H1 (cell line): ENCODE measurements around the gene PARP1. TPM values are rescaled to one million over a fixed set of nuclear protein-coding genes. Genes with fewer than 3 reads are reported as not detected.

Experiments used
- CTCF ChIA-PET: fragments of 300-600 bp; sonication (Branson Sonifier 250); formaldehyde crosslinking; loops from one replicate; lab custom pipeline; 2021; ENCODE audit not compliant: partially characterized antibody; lab: Charles Lee
- POLR2A ChIA-PET: fragments of 300-600 bp; sonication (Branson Sonifier 250); formaldehyde crosslinking; loops from one replicate; lab custom pipeline; 2021; ENCODE audit warnings: inconsistent platforms; ENCODE audit not compliant: partially characterized antibody; lab: Charles Lee
- DNase-seq, 2 experiments: peaks; one replicate each; pipeline versions ENCODE4 v3.0.0 to v3.0.0-alpha.2; 2010 to 2022; ENCODE audit warnings: low spot score in 2 of 2, low read depth in 1 of 2, mixed read lengths in 1 of 2
- FAIRE-seq: peaks from 2 replicates; lab custom pipeline; 2011; peaks lifted over from hg19 to GRCh38; lab: Jason Lieb, UNC
- H2AFZ ChIP-seq: 2 replicates; pipeline ENCODE4 v1.8.1; 2012; ENCODE audit warnings: low read length, inconsistent platforms
- H2AK5ac ChIP-seq: 2 replicates; pipeline ENCODE4 v1.6.1; 2013; ENCODE audit warnings: low read depth, low read length
- H2BK120ac ChIP-seq: replicated peaks from 2 replicates; pipeline ENCODE3; 2013; ENCODE audit warnings: low read depth, low read length, inconsistent platforms
- H2BK12ac ChIP-seq: 2 replicates; pipeline ENCODE4 v1.6.1; 2013; ENCODE audit warnings: low read depth, low read length
- H2BK15ac ChIP-seq: 2 replicates; pipeline ENCODE4 v1.6.1; 2013; ENCODE audit warnings: low read length
- H2BK20ac ChIP-seq: 2 replicates; pipeline ENCODE4 v1.6.1; 2013; ENCODE audit warnings: low read length
- H2BK5ac ChIP-seq: 2 replicates; pipeline ENCODE4 v1.6.1; 2013; ENCODE audit warnings: low read depth, low read length
- H3K14ac ChIP-seq: 2 replicates; pipeline ENCODE4 v1.6.1; 2013; ENCODE audit warnings: inconsistent platforms; ENCODE audit not compliant: insufficient read length
- H3K18ac ChIP-seq: 2 replicates; pipeline ENCODE4 v1.6.1; 2013; ENCODE audit warnings: low read length; ENCODE audit errors: extremely low read depth
- H3K23ac ChIP-seq: 2 replicates; pipeline ENCODE4 v1.6.1; 2013; ENCODE audit warnings: inconsistent platforms; ENCODE audit not compliant: insufficient read length
- H3K23me2 ChIP-seq: 2 replicates; pipeline ENCODE4 v1.6.1; 2013; ENCODE audit warnings: low read depth, low read length
- H3K27ac ChIP-seq: 2 replicates; pipeline ENCODE4 v1.6.1; 2011; ENCODE audit warnings: low read depth, low read length, inconsistent platforms
- H3K27me3 ChIP-seq, 4 experiments: replicated peaks in 1 of 4; 1 replicate in 1 of 4; 2 replicates in 3 of 4; pipeline versions ENCODE4 v1.6.1 to v1.8.1; 2011 to 2013; ENCODE audit warnings: low read length in 3 of 4, mild to moderate bottlenecking in 3 of 4, inconsistent platforms in 2 of 4, mixed read lengths in 2 of 4, moderate library complexity in 1 of 4; ENCODE audit not compliant: control insufficient read depth in 3 of 4, insufficient read depth in 3 of 4; ENCODE audit errors: extremely low read depth in 1 of 4
- H3K36me3 ChIP-seq, 4 experiments: 2 replicates each; pipeline versions ENCODE4 v1.6.1 to v1.8.1; 2011 to 2013; ENCODE audit warnings: mild to moderate bottlenecking in 4 of 4, low read length in 3 of 4, moderate library complexity in 2 of 4, control low read depth in 1 of 4, inconsistent platforms in 1 of 4; ENCODE audit not compliant: insufficient read depth in 4 of 4, control insufficient read depth in 2 of 4
- H3K4ac ChIP-seq: replicated peaks from 2 replicates; pipeline ENCODE3; 2013; ENCODE audit warnings: low read length, low read depth, mixed read lengths, inconsistent platforms; ENCODE audit not compliant: insufficient read length
- H3K4me1 ChIP-seq, 4 experiments: replicated peaks in 1 of 4; 1 replicate in 1 of 4; 2 replicates in 3 of 4; pipeline versions ENCODE4 v1.6.1 to v1.8.1; 2011 to 2013; ENCODE audit warnings: low read length in 3 of 4, inconsistent platforms in 2 of 4, mixed read lengths in 1 of 4; ENCODE audit not compliant: insufficient read depth in 4 of 4, control insufficient read depth in 3 of 4
- H3K4me2 ChIP-seq, 2 experiments: 2 replicates each; pipeline versions ENCODE4 v1.6.1 to v1.8.1; 2011 to 2013; ENCODE audit warnings: low read depth in 2 of 2, low read length in 2 of 2, control low read depth in 1 of 2, inconsistent platforms in 1 of 2, mild to moderate bottlenecking in 1 of 2; ENCODE audit not compliant: insufficient read depth in 1 of 2
- H3K4me3 ChIP-seq, 4 experiments: fragments of 200-600, 300-600 bp in 1 of 4; sonication (generic), shearing (Covaris generic), sonication (Bioruptor Twin) in 1 of 4; 2 replicates each; pipeline versions ENCODE4 v1.5.1 to v1.8.1; 2011 to 2016; ENCODE audit warnings: low read length in 4 of 4, low read depth in 3 of 4, control low read depth in 2 of 4, inconsistent platforms in 2 of 4, mild to moderate bottlenecking in 2 of 4, mixed read lengths in 1 of 4, moderate library complexity in 1 of 4; ENCODE audit not compliant: insufficient read depth in 2 of 4; ENCODE audit errors: extremely low read depth in 1 of 4
- H3K56ac ChIP-seq: replicated peaks from 2 replicates; pipeline ENCODE3; 2013; ENCODE audit warnings: low read depth, mild to moderate bottlenecking, mixed read lengths, low read length, inconsistent platforms; ENCODE audit not compliant: insufficient read length
- H3K79me1 ChIP-seq: 2 replicates; pipeline ENCODE4 v1.6.1; 2013; ENCODE audit warnings: low read depth, low read length, control low read depth
- H3K79me2 ChIP-seq, 2 experiments: 2 replicates each; pipeline versions ENCODE4 v1.6.1 to v1.8.1; 2012 to 2013; ENCODE audit warnings: low read length in 2 of 2, mild to moderate bottlenecking in 2 of 2, inconsistent platforms in 1 of 2; ENCODE audit not compliant: insufficient read depth in 2 of 2, control insufficient read depth in 1 of 2
- H3K9ac ChIP-seq, 4 experiments: replicated peaks in 1 of 4; 1 replicate in 1 of 4; 2 replicates in 3 of 4; pipeline versions ENCODE4 v1.6.1 to v1.8.1; 2011 to 2013; ENCODE audit warnings: low read depth in 3 of 4, low read length in 3 of 4, control low read depth in 2 of 4, mild to moderate bottlenecking in 2 of 4, moderate library complexity in 2 of 4, inconsistent platforms in 1 of 4; ENCODE audit errors: extremely low read depth in 1 of 4
- H3K9me3 ChIP-seq, 2 experiments: 2 replicates each; pipeline versions ENCODE4 v1.6.1 to v1.8.1; 2012 to 2013; ENCODE audit warnings: mild to moderate bottlenecking in 2 of 2, moderate library complexity in 2 of 2, control low read depth in 1 of 2, inconsistent platforms in 1 of 2, low read depth in 1 of 2, low read length in 1 of 2, mixed read lengths in 1 of 2; ENCODE audit not compliant: insufficient read depth in 2 of 2
- H4K20me1 ChIP-seq, 2 experiments: replicated peaks in 1 of 2; 2 replicates each; pipeline versions ENCODE3 to v1.8.1; 2011 to 2013; ENCODE audit warnings: inconsistent platforms in 2 of 2, low read length in 2 of 2, mild to moderate bottlenecking in 1 of 2; ENCODE audit not compliant: insufficient read depth in 2 of 2, control insufficient read depth in 1 of 2
- H4K5ac ChIP-seq: 2 replicates; pipeline ENCODE4 v1.6.1; 2013; ENCODE audit warnings: low read length, low read depth, mixed read lengths, inconsistent platforms; ENCODE audit not compliant: insufficient read length
- H4K8ac ChIP-seq: 2 replicates; pipeline ENCODE4 v1.8.0; 2013; ENCODE audit warnings: mild to moderate bottlenecking, moderate library complexity, low read length, inconsistent platforms; ENCODE audit not compliant: insufficient read depth; ENCODE audit errors: extremely low read depth
- H4K91ac ChIP-seq: replicated peaks from 2 replicates; pipeline ENCODE3; 2013; ENCODE audit warnings: low read length, mixed read lengths, inconsistent platforms; ENCODE audit not compliant: insufficient read length
- ASH2L ChIP-seq: fragments of 200-600, 300-600 bp; sonication (generic); IDR thresholded peaks from one replicate; pipeline ENCODE4 v1.7.1; 2017; ENCODE audit warnings: low read length
- CHD2 ChIP-seq: IDR thresholded peaks from 2 replicates; pipeline ENCODE4 v1.6.1; 2012; ENCODE audit warnings: low read length, improper control_type of control experiment
- CREB1 ChIP-seq: IDR thresholded peaks from 2 replicates; pipeline ENCODE4 v1.6.1; 2012; ENCODE audit warnings: inconsistent platforms
- JUND ChIP-seq: IDR thresholded peaks from 2 replicates; pipeline ENCODE4 v1.6.1; 2011; ENCODE audit warnings: mild to moderate bottlenecking, improper control_type of control experiment, low read length
- KDM4A ChIP-seq: IDR thresholded peaks from one replicate; pipeline ENCODE4 v1.7.1; 2012; ENCODE audit warnings: low read depth, mild to moderate bottlenecking, moderate library complexity, low read length, inconsistent platforms; ENCODE audit not compliant: severe bottlenecking
- NRF1 ChIP-seq: IDR thresholded peaks from 2 replicates; pipeline ENCODE4 v1.6.1; 2011; ENCODE audit warnings: mild to moderate bottlenecking, low read depth, low read length, improper control_type of control experiment
- PHF8 ChIP-seq: fragments of 200-600 bp; sonication (generic); conservative IDR thresholded peaks from 2 replicates; pipeline ENCODE4 v1.7.1; 2012; ENCODE audit warnings: low read depth, mild to moderate bottlenecking, inconsistent platforms, low read length, moderate library complexity
- SIN3A ChIP-seq, 2 experiments: IDR thresholded peaks in 1 of 2; conservative IDR thresholded peaks in 1 of 2; 2 replicates each; pipeline ENCODE4 v1.6.1; 2011 to 2012; ENCODE audit warnings: low read length in 2 of 2, improper control_type of control experiment in 1 of 2, low read depth in 1 of 2, mild to moderate bottlenecking in 1 of 2
- SP1 ChIP-seq: IDR thresholded peaks from 2 replicates; pipeline ENCODE4 v1.6.1; 2011; ENCODE audit warnings: low read depth, low read length
- WGBS, 2 experiments: shearing (Covaris generic) in 1 of 2; methylation state at CpG; one replicate each; pipeline versions ENCODE4 v1.1.6 to v1.1.7; 2013 to 2015; ENCODE audit warnings: low lambda C conversion rate in 2 of 2, mixed read lengths in 2 of 2, inconsistent platforms in 1 of 2, low coverage in 1 of 2, missing lambda C conversion rate in 1 of 2; ENCODE audit not compliant: insufficient replicate concordance in 2 of 2, insufficient coverage in 1 of 2, insufficient read length in 1 of 2; ENCODE audit errors: extremely low coverage in 1 of 2, missing lambda C conversion rate in 1 of 2; 5-methylcytosine and 5-hydroxymethylcytosine counted together
- polyA plus RNA-seq, 7 experiments: library from polyadenylated mRNA; depleted of rRNA in 3 of 7; stranded (reverse) in 5 of 7; unstranded in 2 of 7; fragments of >200 nt in 5 of 7; fragments of 200-250 nt in 2 of 7; gene quantifications; 1 replicate in 5 of 7; 2 replicates in 1 of 7; 4 replicates in 1 of 7; pipeline versions ENCODE4 v1.2.1 to v1.2.3, GENCODE V29; 2011 to 2013; ENCODE audit warnings: missing spikeins in 2 of 7, mixed read lengths in 2 of 7
- total RNA-seq: library from RNA; stranded (reverse); fragmentation: NEBNext Ultra II Directional; extraction: Animal tissue kit (Norgen Biotek cat#: 25700); gene quantifications from 2 replicates; pipeline ENCODE4 v1.2.1, GENCODE V29; 2021
- TF ChIP-seq, protein P1 (sequence below): IDR thresholded peaks from 2 replicates; pipeline ENCODE4 v1.6.1; 2012; ENCODE audit warnings: inconsistent platforms

PARP1 gene
- total and polyA plus RNA-seq, 2 of the 8 experiments (the other 6 are each of a cell fraction or from before 2014, with no cell fraction given) = 416 to 441 TPM

GRCh38 chr1:226422478-226422877 is 14.6 kb upstream of the PARP1 start:
- ChIA-PET POLR2A (no interaction called here), CTCF (interaction anchor here (0.8 to 4.0 kb wide), 8 partner anchors 11 to 204 kb away, joined by 3 to 28 read pairs (median 4); no protein-coding TSS in a partner anchor)
- no peak overlapping the region for H3K14ac ChIP-seq
- no peak overlapping the region for H3K27ac ChIP-seq
- H2BK5ac ChIP-seq = no peak overlapping the region
- H4K91ac ChIP-seq = no peak overlapping the region
- no peak overlapping the region for H3K9ac ChIP-seq
- no peak overlapping the region for H3K4me2 ChIP-seq
- no peaks in the 10 kb centered on the region for H3K9me3 ChIP-seq
- no peak overlapping the region for H4K5ac ChIP-seq
- H2BK12ac ChIP-seq = no peak overlapping the region
- H3K36me3 ChIP-seq = no peaks in the 10 kb centered on the region
- no peak overlapping the region for H2BK15ac ChIP-seq
- H3K23ac ChIP-seq = no peak overlapping the region
- TF ChIP-seq, protein P1, sequence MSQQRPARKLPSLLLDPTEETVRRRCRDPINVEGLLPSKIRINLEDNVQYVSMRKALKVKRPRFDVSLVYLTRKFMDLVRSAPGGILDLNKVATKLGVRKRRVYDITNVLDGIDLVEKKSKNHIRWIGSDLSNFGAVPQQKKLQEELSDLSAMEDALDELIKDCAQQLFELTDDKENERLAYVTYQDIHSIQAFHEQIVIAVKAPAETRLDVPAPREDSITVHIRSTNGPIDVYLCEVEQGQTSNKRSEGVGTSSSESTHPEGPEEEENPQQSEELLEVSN = no peak
- TF ChIP-seq SIN3A (conservative IDR thresholded peaks at IDR 0.05 in 1 of 2, IDR thresholded peaks at IDR 0.05 in 1 of 2; ENCODE audit: low read depth in 1 of 2, low read length in 2 of 2) = no peak
- no peak for TF ChIP-seq ASH2L
- no peak for TF ChIP-seq CHD2
- no peak for TF ChIP-seq JUND
- no peak for TF ChIP-seq CREB1
- no peak for TF ChIP-seq SP1
- no peak for TF ChIP-seq KDM4A
- no peak for TF ChIP-seq PHF8
- no peak for TF ChIP-seq NRF1
- peaks cover 0 to 2% (median 0%) of the 10 kb centered on the region in 4 experiments; a peak in 1 of 7 replicates for H3K4me1 ChIP-seq
- H2BK120ac ChIP-seq = no peak overlapping the region
- H3K18ac ChIP-seq = no peak overlapping the region
- no peak overlapping the region for H2AK5ac ChIP-seq
- H2BK20ac ChIP-seq = no peak overlapping the region
- no peak overlapping the region for H3K4ac ChIP-seq
- no peak overlapping the region for H2AFZ ChIP-seq
- H3K23me2 ChIP-seq = no peaks in the 10 kb centered on the region
- H4K8ac ChIP-seq = no peak overlapping the region
- no peak for DNase-seq
- no peaks in the 10 kb centered on the region for H3K27me3 ChIP-seq
- H3K4me3 ChIP-seq = no peak overlapping the region
- no peak for FAIRE-seq
- 86% methylated on average over 6 of the region's 6 CpGs; no CpG with 5 or more reads in 1 of the 2 experiments for WGBS, 2 experiments
- no peaks in the 10 kb centered on the region for H4K20me1 ChIP-seq
- no peaks in the 10 kb centered on the region for H3K79me2 ChIP-seq
- no peak overlapping the region for H3K56ac ChIP-seq
- H3K79me1 ChIP-seq = no peaks in the 10 kb centered on the region
